GM23338 (cell line): ENCODE results near the gene SHISAL1. TPM values are rescaled to one million over a fixed set of nuclear protein-coding genes. Genes with fewer than 3 reads are reported as not detected.

ENCODE experiments used
- ATAC-seq: fragments of 200-7000 bp; cut with Tn5 transposase; 3 replicates; pipeline ENCODE4 v1.9.1; 2020
- DNase-seq: peaks from one replicate; pipeline ENCODE4 v3.0.0-alpha.2; 2015; ENCODE audit warnings: low spot score
- H2AFZ ChIP-seq: fragments of 200-600 bp; sonication (generic); 2 replicates; pipeline ENCODE4 v1.8.0; 2016; ENCODE audit warnings: antibody characterized with exemption, mild to moderate bottlenecking, moderate library complexity
- H3F3A ChIP-seq: fragments of 200-600 bp; sonication (generic); replicated peaks from 2 replicates; pipeline ENCODE4 v1.8.0; 2017; ENCODE audit warnings: antibody characterized with exemption, mixed run types, low read depth
- H3K27ac ChIP-seq: fragments of 200-600 bp; sonication (generic); 2 replicates; pipeline ENCODE4 v1.6.1; 2016; ENCODE audit warnings: low read depth
- H3K27me3 ChIP-seq: fragments of 200-600 bp; sonication (generic); 2 replicates; pipeline ENCODE4 v1.8.0; 2016; ENCODE audit warnings: mild to moderate bottlenecking, mixed run types, moderate library complexity; ENCODE audit not compliant: insufficient read depth
- H3K36me3 ChIP-seq: fragments of 200-600 bp; sonication (generic); 2 replicates; pipeline ENCODE4 v1.8.0; 2016; ENCODE audit warnings: mild to moderate bottlenecking; ENCODE audit not compliant: insufficient read depth
- H3K4me1 ChIP-seq: fragments of 200-600 bp; sonication (generic); 2 replicates; pipeline ENCODE4 v1.8.0; 2016; ENCODE audit warnings: mild to moderate bottlenecking, moderate library complexity; ENCODE audit not compliant: insufficient read depth
- H3K4me2 ChIP-seq: fragments of 200-600 bp; sonication (generic); 2 replicates; pipeline ENCODE4 v1.7.1; 2017; ENCODE audit warnings: mixed run types
- H3K4me3 ChIP-seq: fragments of 200-600 bp; sonication (generic); 2 replicates; pipeline ENCODE4 v1.6.1; 2016; ENCODE audit warnings: mixed run types
- H3K79me2 ChIP-seq: fragments of 200-600 bp; sonication (generic); replicated peaks from 2 replicates; pipeline ENCODE4 v1.8.0; 2017; ENCODE audit warnings: mild to moderate bottlenecking; ENCODE audit not compliant: insufficient read depth
- H3K9me2 ChIP-seq: fragments of 200-600 bp; sonication (generic); 2 replicates; pipeline ENCODE4 v1.8.0; 2017; ENCODE audit not compliant: insufficient read depth
- H4K20me1 ChIP-seq: fragments of 200-600 bp; sonication (generic); replicated peaks from 2 replicates; pipeline ENCODE4 v1.8.0; 2017; ENCODE audit warnings: mild to moderate bottlenecking; ENCODE audit not compliant: insufficient read depth
- H3K27ac Mint-ChIP-seq: 2 replicates; pipeline ENCODE4 v1.8.0; 2020; ENCODE audit warnings: inconsistent platforms, mild to moderate bottlenecking, moderate library complexity, mixed read lengths
- H3K27me3 Mint-ChIP-seq: 3 replicates; pipeline ENCODE4 v1.8.0; 2022; ENCODE audit warnings: low read depth, mild to moderate bottlenecking, moderate library complexity, mixed read lengths, inconsistent platforms; ENCODE audit not compliant: insufficient read depth, poor library complexity
- H3K36me3 Mint-ChIP-seq: 3 replicates; pipeline ENCODE4 v1.8.0; 2021; ENCODE audit warnings: low read depth, mild to moderate bottlenecking, inconsistent platforms, moderate library complexity, mixed read lengths
- H3K4me1 Mint-ChIP-seq: 3 replicates; pipeline ENCODE4 v1.8.0; 2020; ENCODE audit warnings: mild to moderate bottlenecking, inconsistent platforms, mixed read lengths
- H3K4me3 Mint-ChIP-seq: 3 replicates; pipeline ENCODE4 v1.8.0; 2021; ENCODE audit warnings: moderate library complexity, mild to moderate bottlenecking, inconsistent platforms, mixed read lengths
- H3K9me3 Mint-ChIP-seq: 3 replicates; pipeline ENCODE4 v1.8.0; 2020; ENCODE audit warnings: moderate library complexity, mild to moderate bottlenecking, inconsistent platforms, mixed read lengths
- EZH2 ChIP-seq: fragments of 200-600 bp; sonication (generic); IDR thresholded peaks from one replicate; pipeline ENCODE4 v1.8.0; 2017; ENCODE audit warnings: antibody characterized with exemption, mild to moderate bottlenecking, low read depth; ENCODE audit not compliant: unreplicated experiment
- polyA plus RNA-seq: library from polyadenylated mRNA; unstranded; fragments of >200 nt; fragmentation: Nextera tagmentation; extraction: Ambion mirVana; gene quantifications from 2 replicates; pipeline ENCODE4 v1.2.1, GENCODE V29; 2016
- total RNA-seq: library from RNA; depleted of rRNA; stranded (reverse); fragments of >200 nt; shearing (Covaris generic); gene quantifications from 2 replicates; pipeline ENCODE4 v1.2.3, GENCODE V29; 2014
- TF ChIP-seq, protein P1 (sequence below): fragments of 250-450 bp; sonication (Bioruptor Pico); IDR thresholded peaks from 2 replicates; pipeline ENCODE4 v1.5.0; 2020; ENCODE audit warnings: mild to moderate bottlenecking, moderate library complexity

SHISAL1 gene
- total and polyA plus RNA-seq, 2 experiments from 2014 or later: 0.71 to 3.4 TPM

- Histone ChIP-seq H3K9me2 (no peaks in the 10 kb centered on the region), H3F3A (no peaks in the 10 kb centered on the region), H3K27me3 (no peaks in the 10 kb centered on the region), H3K4me3 (no peak overlapping the region), H3K4me1 (peaks cover 7% of the 10 kb centered on the region; the same call in 1 of the 2 replicates), H3K36me3 (no peaks in the 10 kb centered on the region), H3K27ac (no peak overlapping the region), H2AFZ (no peak overlapping the region), H3K4me2 (no peak overlapping the region), H4K20me1 (no peaks in the 10 kb centered on the region), H3K79me2 (no peaks in the 10 kb centered on the region)
- H3K4me3 Mint-ChIP-seq: no peak overlapping the region
- H3K36me3 Mint-ChIP-seq: no peaks in the 10 kb centered on the region
- H3K9me3 Mint-ChIP-seq: no peaks in the 10 kb centered on the region
- peaks cover 2% of the 10 kb centered on the region for H3K27me3 Mint-ChIP-seq
- no peak for DNase-seq
- no peak for TF ChIP-seq EZH2
- TF ChIP-seq, protein P1, sequence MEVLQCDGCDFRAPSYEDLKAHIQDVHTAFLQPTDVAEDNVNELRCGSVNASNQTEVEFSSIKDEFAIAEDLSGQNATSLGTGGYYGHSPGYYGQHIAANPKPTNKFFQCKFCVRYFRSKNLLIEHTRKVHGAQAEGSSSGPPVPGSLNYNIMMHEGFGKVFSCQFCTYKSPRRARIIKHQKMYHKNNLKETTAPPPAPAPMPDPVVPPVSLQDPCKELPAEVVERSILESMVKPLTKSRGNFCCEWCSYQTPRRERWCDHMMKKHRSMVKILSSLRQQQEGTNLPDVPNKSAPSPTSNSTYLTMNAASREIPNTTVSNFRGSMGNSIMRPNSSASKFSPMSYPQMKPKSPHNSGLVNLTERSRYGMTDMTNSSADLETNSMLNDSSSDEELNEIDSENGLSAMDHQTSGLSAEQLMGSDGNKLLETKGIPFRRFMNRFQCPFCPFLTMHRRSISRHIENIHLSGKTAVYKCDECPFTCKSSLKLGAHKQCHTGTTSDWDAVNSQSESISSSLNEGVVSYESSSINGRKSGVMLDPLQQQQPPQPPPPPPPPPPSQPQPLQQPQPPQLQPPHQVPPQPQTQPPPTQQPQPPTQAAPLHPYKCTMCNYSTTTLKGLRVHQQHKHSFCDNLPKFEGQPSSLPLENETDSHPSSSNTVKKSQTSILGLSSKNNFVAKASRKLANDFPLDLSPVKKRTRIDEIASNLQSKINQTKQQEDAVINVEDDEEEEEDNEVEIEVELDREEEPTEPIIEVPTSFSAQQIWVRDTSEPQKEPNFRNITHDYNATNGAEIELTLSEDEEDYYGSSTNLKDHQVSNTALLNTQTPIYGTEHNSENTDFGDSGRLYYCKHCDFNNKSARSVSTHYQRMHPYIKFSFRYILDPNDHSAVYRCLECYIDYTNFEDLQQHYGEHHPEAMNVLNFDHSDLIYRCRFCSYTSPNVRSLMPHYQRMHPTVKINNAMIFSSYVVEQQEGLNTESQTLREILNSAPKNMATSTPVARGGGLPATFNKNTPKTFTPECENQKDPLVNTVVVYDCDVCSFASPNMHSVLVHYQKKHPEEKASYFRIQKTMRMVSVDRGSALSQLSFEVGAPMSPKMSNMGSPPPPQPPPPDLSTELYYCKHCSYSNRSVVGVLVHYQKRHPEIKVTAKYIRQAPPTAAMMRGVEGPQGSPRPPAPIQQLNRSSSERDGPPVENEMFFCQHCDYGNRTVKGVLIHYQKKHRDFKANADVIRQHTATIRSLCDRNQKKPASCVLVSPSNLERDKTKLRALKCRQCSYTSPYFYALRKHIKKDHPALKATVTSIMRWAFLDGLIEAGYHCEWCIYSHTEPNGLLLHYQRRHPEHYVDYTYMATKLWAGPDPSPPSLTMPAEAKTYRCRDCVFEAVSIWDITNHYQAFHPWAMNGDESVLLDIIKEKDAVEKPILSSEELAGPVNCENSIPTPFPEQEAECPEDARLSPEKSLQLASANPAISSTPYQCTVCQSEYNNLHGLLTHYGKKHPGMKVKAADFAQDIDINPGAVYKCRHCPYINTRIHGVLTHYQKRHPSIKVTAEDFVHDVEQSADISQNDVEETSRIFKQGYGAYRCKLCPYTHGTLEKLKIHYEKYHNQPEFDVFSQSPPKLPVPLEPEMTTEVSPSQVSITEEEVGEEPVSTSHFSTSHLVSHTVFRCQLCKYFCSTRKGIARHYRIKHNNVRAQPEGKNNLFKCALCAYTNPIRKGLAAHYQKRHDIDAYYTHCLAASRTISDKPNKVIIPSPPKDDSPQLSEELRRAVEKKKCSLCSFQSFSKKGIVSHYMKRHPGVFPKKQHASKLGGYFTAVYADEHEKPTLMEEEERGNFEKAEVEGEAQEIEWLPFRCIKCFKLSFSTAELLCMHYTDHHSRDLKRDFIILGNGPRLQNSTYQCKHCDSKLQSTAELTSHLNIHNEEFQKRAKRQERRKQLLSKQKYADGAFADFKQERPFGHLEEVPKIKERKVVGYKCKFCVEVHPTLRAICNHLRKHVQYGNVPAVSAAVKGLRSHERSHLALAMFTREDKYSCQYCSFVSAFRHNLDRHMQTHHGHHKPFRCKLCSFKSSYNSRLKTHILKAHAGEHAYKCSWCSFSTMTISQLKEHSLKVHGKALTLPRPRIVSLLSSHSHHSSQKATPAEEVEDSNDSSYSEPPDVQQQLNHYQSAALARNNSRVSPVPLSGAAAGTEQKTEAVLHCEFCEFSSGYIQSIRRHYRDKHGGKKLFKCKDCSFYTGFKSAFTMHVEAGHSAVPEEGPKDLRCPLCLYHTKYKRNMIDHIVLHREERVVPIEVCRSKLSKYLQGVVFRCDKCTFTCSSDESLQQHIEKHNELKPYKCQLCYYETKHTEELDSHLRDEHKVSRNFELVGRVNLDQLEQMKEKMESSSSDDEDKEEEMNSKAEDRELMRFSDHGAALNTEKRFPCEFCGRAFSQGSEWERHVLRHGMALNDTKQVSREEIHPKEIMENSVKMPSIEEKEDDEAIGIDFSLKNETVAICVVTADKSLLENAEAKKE (CRISPR knock-in tag): no peak
- H3K4me1 Mint-ChIP-seq: peaks cover 31% of the 10 kb centered on the region
- ATAC-seq: peak; percentile 17; the same call in 1 of the 3 replicates
- no peak overlapping the region for H3K27ac Mint-ChIP-seq
These were observed 35.2 kb downstream of the SHISAL1 start for GRCh38 chr22:44277386-44278135.

DNA sequence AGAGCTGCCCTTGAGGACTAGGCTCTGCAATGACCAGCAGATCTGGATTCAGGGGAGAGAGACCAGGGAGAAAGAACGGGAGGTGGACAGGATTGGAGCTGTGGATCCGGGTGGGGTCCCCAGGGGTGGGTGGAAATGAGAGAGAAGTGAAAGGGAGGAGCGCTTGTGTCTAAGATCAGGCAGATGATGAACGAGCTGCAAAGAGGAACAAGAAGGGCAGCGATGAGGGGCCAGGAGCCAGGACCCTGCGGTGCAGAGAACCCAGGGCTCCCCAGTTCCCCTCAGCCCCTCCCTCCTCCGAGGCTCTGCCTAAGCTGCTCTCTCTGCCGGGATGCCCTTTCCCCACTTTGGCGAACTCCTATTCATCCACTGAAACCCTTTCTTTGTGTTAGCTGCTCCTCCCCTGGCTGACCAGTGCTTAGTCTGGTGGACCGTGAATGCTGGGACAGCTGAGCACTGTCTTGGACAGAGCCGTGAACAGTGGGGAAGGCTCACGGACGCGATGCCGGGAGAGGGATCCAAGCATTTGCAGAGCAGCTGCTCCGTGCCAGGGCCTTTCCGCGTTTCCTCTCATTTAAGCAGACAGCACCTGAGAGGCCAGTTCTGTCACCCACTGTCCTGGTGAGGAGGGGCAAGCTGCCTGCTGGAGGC, 35.9 kb downstream of the SHISAL1 start:
- Histone ChIP-seq H2AFZ (no peak overlapping the region), H3K79me2 (no peaks in the 10 kb centered on the region), H3K4me1 (peaks cover 7% of the 10 kb centered on the region; the same call in 1 of the 2 replicates), H3K27me3 (no peaks in the 10 kb centered on the region), H3K27ac (no peak overlapping the region), H3K4me3 (no peak overlapping the region), H3K9me2 (no peaks in the 10 kb centered on the region), H4K20me1 (no peaks in the 10 kb centered on the region), H3K36me3 (no peaks in the 10 kb centered on the region), H3K4me2 (no peak overlapping the region), H3F3A (no peaks in the 10 kb centered on the region)
- no peak overlapping the region for H3K4me3 Mint-ChIP-seq
- peaks cover 2% of the 10 kb centered on the region for H3K27me3 Mint-ChIP-seq
- no peak overlapping the region for H3K27ac Mint-ChIP-seq
- no peaks in the 10 kb centered on the region for H3K9me3 Mint-ChIP-seq
- no peaks in the 10 kb centered on the region for H3K36me3 Mint-ChIP-seq
- peaks cover 31% of the 10 kb centered on the region for H3K4me1 Mint-ChIP-seq
- DNase-seq (no peak), ATAC-seq (no peak)
- TF ChIP-seq, protein P1 (CRISPR knock-in tag): no peak
